HepG2 (cell line): ENCODE measurements around the gene GATA3. TPM values are rescaled to one million over a fixed set of nuclear protein-coding genes. Genes with fewer than 3 reads are reported as not detected.
A peak's percentile ranks its signal among the peaks of the same experiment; 100 is the strongest.

Experiments
- ATAC-seq: fragments of 200-7000 bp; cut with Tn5 transposase; 3 replicates; pipeline ENCODE4 v1.9.1; 2020; ENCODE audit warnings: mild to moderate bottlenecking, moderate library complexity
- BruUV-seq: library from RNA; stranded (reverse); fragments of 400-500 nt; replicated peaks from 2 replicates; lab custom pipeline; 2021; lab: Mats Ljungman, UMichigan
- CTCF ChIA-PET: fragments of 300-600 bp; formaldehyde crosslinking; extraction: SDS; loops from one replicate; lab custom pipeline; 2021; ENCODE audit warnings: low total read pairs, inconsistent platforms, low intra/inter-chr PET ratio; lab: Yijun Ruan, JAX
- POLR2A ChIA-PET: fragments of 350-600 bp; sonication (Branson Sonifier 250); formaldehyde crosslinking; loops from one replicate; lab custom pipeline; 2020; ENCODE audit warnings: antibody characterized with exemption, inconsistent platforms; lab: Yijun Ruan, JAX
- DNase-seq: peaks from one replicate; pipeline ENCODE4 v3.0.0-alpha.2; 2015; ENCODE audit warnings: low spot score
- FAIRE-seq: peaks from 3 replicates; lab custom pipeline; 2011; peaks lifted over from hg19 to GRCh38; lab: Jason Lieb, UNC
- H2AFZ ChIP-seq: one replicate; pipeline ENCODE4 v1.6.1; 2011; ENCODE audit warnings: low read length, inconsistent platforms
- H3K27ac ChIP-seq: fragments of 300-600 bp; 3 replicates; pipeline ENCODE4 v1.8.0; 2011; ENCODE audit warnings: mixed run types, mild to moderate bottlenecking, mixed read lengths, low read length, inconsistent platforms; ENCODE audit not compliant: insufficient read depth; ENCODE audit errors: extremely low read length
- H3K27me3 ChIP-seq, 2 experiments: fragments of 200-600 bp in 1 of 2; 2 replicates in 1 of 2; 3 replicates in 1 of 2; pipeline versions ENCODE4 v1.6.0 to v1.8.0; 2011; ENCODE audit warnings: low read length in 2 of 2, mild to moderate bottlenecking in 2 of 2, moderate library complexity in 2 of 2, inconsistent platforms in 1 of 2; ENCODE audit not compliant: insufficient read depth in 2 of 2, control insufficient read depth in 1 of 2
- H3K36me3 ChIP-seq, 2 experiments: fragments of 200-600 bp in 1 of 2; replicated peaks in 1 of 2; 2 replicates in 1 of 2; 3 replicates in 1 of 2; pipeline versions ENCODE4 v1.5.1 to v1.8.0; 2011; ENCODE audit warnings: low read length in 2 of 2, inconsistent platforms in 1 of 2; ENCODE audit not compliant: insufficient read depth in 2 of 2, control insufficient read depth in 1 of 2
- H3K4me1 ChIP-seq: 2 replicates; pipeline ENCODE4 v1.5.1; 2012; ENCODE audit warnings: low read length, inconsistent platforms; ENCODE audit not compliant: insufficient read depth
- H3K4me2 ChIP-seq: 2 replicates; pipeline ENCODE4 v1.6.0; 2011; ENCODE audit warnings: low read depth, low read length, inconsistent platforms
- H3K4me3 ChIP-seq, 3 experiments: fragments of 200-600 bp in 1 of 3; sonication (generic), shearing (Covaris generic) in 1 of 3; replicated peaks in 1 of 3; 2 replicates each; pipeline ENCODE4 v1.5.1; 2011 to 2016; ENCODE audit warnings: low read length in 3 of 3, inconsistent platforms in 2 of 3, low read depth in 2 of 3, mild to moderate bottlenecking in 2 of 3, control low read depth in 1 of 3, mixed read lengths in 1 of 3; ENCODE audit not compliant: insufficient read depth in 1 of 3
- H3K79me2 ChIP-seq: one replicate; pipeline ENCODE4 v1.6.1; 2011; ENCODE audit warnings: low read length, inconsistent platforms; ENCODE audit not compliant: insufficient read depth
- H3K9ac ChIP-seq: 2 replicates; pipeline ENCODE4 v1.6.0; 2011; ENCODE audit warnings: mild to moderate bottlenecking, low read depth, low read length, inconsistent platforms; ENCODE audit not compliant: insufficient read depth
- H3K9me3 ChIP-seq: 2 replicates; pipeline ENCODE4 v1.5.1; 2012; ENCODE audit warnings: mild to moderate bottlenecking, low read length
- H4K20me1 ChIP-seq: 2 replicates; pipeline ENCODE4 v1.6.0; 2011; ENCODE audit warnings: inconsistent platforms, mild to moderate bottlenecking, low read length, moderate library complexity; ENCODE audit not compliant: insufficient read depth
- ATRX ChIP-seq: sonication (generic); formaldehyde crosslinking; IDR thresholded peaks from 2 replicates; pipeline ENCODE4 v1.4.0; 2020; ENCODE audit warnings: missing genetic modification reagents, borderline replicate concordance
- BRCA1 ChIP-seq: sonication (generic); formaldehyde crosslinking; IDR thresholded peaks from 2 replicates; pipeline ENCODE4 v1.4.0; 2020; ENCODE audit warnings: missing genetic modification reagents
- CSRNP2 ChIP-seq: sonication (generic); formaldehyde crosslinking; conservative IDR thresholded peaks from 2 replicates; pipeline ENCODE4 v1.8.0; 2022; ENCODE audit warnings: low read depth, missing genetic modification reagents
- FOXP4 ChIP-seq: sonication (generic); formaldehyde crosslinking; IDR thresholded peaks from 2 replicates; pipeline ENCODE4 v1.4.0; 2020; ENCODE audit warnings: missing genetic modification reagents
- KDM1A ChIP-seq: IDR thresholded peaks from 2 replicates; pipeline ENCODE4 v1.6.1; 2016; ENCODE audit warnings: missing compliant biosample characterization
- MIER2 ChIP-seq: IDR thresholded peaks from 2 replicates; pipeline ENCODE4 v1.6.1; 2016; ENCODE audit warnings: missing biosample characterization, missing genetic modification reagents
- MXD3 ChIP-seq: IDR thresholded peaks from 2 replicates; pipeline ENCODE4 v1.6.1; 2016; ENCODE audit warnings: mild to moderate bottlenecking, missing biosample characterization, missing genetic modification reagents
- PCBP1 ChIP-seq: fragments of 200-400 bp; formaldehyde crosslinking; IDR thresholded peaks from 2 replicates; pipeline ENCODE4 v1.6.1; 2017; ENCODE audit warnings: mild to moderate bottlenecking, low read depth, low read length, borderline replicate concordance
- TFDP2 ChIP-seq: sonication (generic); formaldehyde crosslinking; IDR thresholded peaks from 2 replicates; pipeline ENCODE4 v1.4.0; 2020; ENCODE audit warnings: missing genetic modification reagents
- ZMAT5 ChIP-seq: sonication (generic); formaldehyde crosslinking; IDR thresholded peaks from 2 replicates; pipeline ENCODE4 v1.5.0; 2020; ENCODE audit warnings: mild to moderate bottlenecking, low read depth, missing genetic modification reagents, borderline replicate concordance
- ZNF331 ChIP-seq: sonication (generic); formaldehyde crosslinking; IDR thresholded peaks from 2 replicates; pipeline ENCODE4 v1.4.0; 2020; ENCODE audit warnings: missing genetic modification reagents
- ZNF567 ChIP-seq: sonication (generic); formaldehyde crosslinking; IDR thresholded peaks from 2 replicates; pipeline ENCODE4 v1.8.1; 2023; ENCODE audit warnings: mild to moderate bottlenecking, missing genetic modification reagents, borderline replicate concordance
- ZNF713 ChIP-seq: sonication (generic); formaldehyde crosslinking; IDR thresholded peaks from 2 replicates; pipeline ENCODE4 v1.4.0; 2020; ENCODE audit warnings: mild to moderate bottlenecking, missing genetic modification reagents
- WGBS: methylation state at CpG from one replicate; pipeline ENCODE4 v1.1.6; 2017; ENCODE audit warnings: low lambda C conversion rate; 5-methylcytosine and 5-hydroxymethylcytosine counted together
- in situ Hi-C: cut with HindIII; loops from 2 replicates; pipeline ENCODE4 v1.10.0; 2017; ENCODE audit warnings: low pct_unique_long_range_greater_than_20kb; ENCODE audit not compliant: extremely low pct_ligation_motif_present
- intact Hi-C: fragments of 100-400 bp; cut with micrococcal nuclease; formaldehyde crosslinking; loops from one replicate; pipeline ENCODE4 v1.10.0; 2022; ENCODE audit not compliant: unreplicated experiment
- polyA plus RNA-seq, 8 experiments: library from polyadenylated mRNA; depleted of rRNA in 3 of 8; stranded (reverse) in 7 of 8; unstranded in 1 of 8; fragments of >200 nt; fragmentation: Illumina TruSeq in 4 of 8; extraction: Trizol in 4 of 8; gene quantifications; 2 replicates each; pipeline versions ENCODE4 v1.2.1 to v1.2.3, GENCODE V29; 2011 to 2016; ENCODE audit warnings: low read depth in 4 of 8, missing spikeins in 1 of 8, mixed read lengths in 1 of 8; ENCODE audit not compliant: insufficient read depth in 1 of 8
- total RNA-seq, 5 experiments: library from RNA; depleted of rRNA; stranded (reverse); fragments of >200 nt; fragmentation: Illumina TruSeq; extraction: Trizol; gene quantifications; 2 replicates each; pipeline ENCODE4 v1.2.3, GENCODE V29; 2016; ENCODE audit warnings: low read depth in 1 of 5

GATA3 gene
- total and polyA plus RNA-seq, 2 of the 13 experiments (the other 11 are each of a cell fraction or from before 2014, with no cell fraction given) = not detected

- Histone ChIP-seq H2AFZ (no peak overlapping the region), H3K27me3 (peaks cover 19 to 79% of the 10 kb centered on the region in 2 experiments), H3K79me2 (no peaks in the 10 kb centered on the region), H3K9me3 (no peaks in the 10 kb centered on the region), H3K4me1 (peaks cover 15% of the 10 kb centered on the region; the same call in 1 of the 2 replicates), H3K4me3 (no peak overlapping the region), H3K36me3 (no peaks in the 10 kb centered on the region), H3K4me2 (peak overlapping the region; percentile 73; the same call in 1 of the 2 replicates), H3K27ac (no peak overlapping the region), H4K20me1 (peaks cover 29% of the 10 kb centered on the region; the same call in 1 of the 2 replicates), H3K9ac (no peak overlapping the region)
- in situ Hi-C loops (no loop called here), intact Hi-C loops (no loop called here)
- ChIA-PET POLR2A (no interaction called here), CTCF (no interaction called here)
- no peak for FAIRE-seq
- ATAC-seq = peak; percentile 7
- BruUV-seq = no TSS peak
- 74% methylated on average over 17 of the region's 52 CpGs for WGBS
- no peak for DNase-seq
- TF ChIP-seq KDM1A (no peak), ZMAT5 (no peak), PCBP1 (no peak), ZNF331 (CRISPR knock-in tag) (no peak), TFDP2 (CRISPR knock-in tag) (no peak), MXD3 (no peak), ATRX (no peak), BRCA1 (CRISPR knock-in tag) (no peak), FOXP4 (no peak), MIER2 (no peak), CSRNP2 (CRISPR knock-in tag) (no peak), ZNF713 (CRISPR knock-in tag) (no peak), ZNF567 (CRISPR knock-in tag) (no peak)
Observed at GRCh38 chr10:8051109-8051821, 3.2 kb upstream of the GATA3 start.
